Mucosa of descending colon (tissue), 3 donors: ENCODE measurements around the gene RAI14. TPM values are rescaled to one million over a fixed set of nuclear protein-coding genes. Genes with fewer than 3 reads are reported as not detected.

Experiments
- ATAC-seq: fragments of 200-7000 bp; cut with Tn5 transposase; one replicate; pipeline ENCODE4 v1.9.1; 2020; ENCODE audit warnings: mild to moderate bottlenecking, moderate library complexity
- DNase-seq, 3 donors: peaks; one replicate each; pipeline ENCODE4 v3.0.0-alpha.2; 2020
- H3K36me3 ChIP-seq: fragments of 200-600 bp; one replicate; pipeline ENCODE4 v1.8.0; 2021; ENCODE audit warnings: low read depth, mild to moderate bottlenecking
- H3K4me1 ChIP-seq: fragments of 200-600 bp; one replicate; pipeline ENCODE4 v1.8.0; 2021; ENCODE audit warnings: low read depth, mild to moderate bottlenecking
- H3K4me3 ChIP-seq: fragments of 200-600 bp; one replicate; pipeline ENCODE4 v1.8.0; 2021; ENCODE audit warnings: mild to moderate bottlenecking
- H3K9me3 ChIP-seq: fragments of 200-600 bp; one replicate; pipeline ENCODE4 v1.8.0; 2021; ENCODE audit warnings: mild to moderate bottlenecking
- CTCF ChIP-seq: fragments of 200-600 bp; IDR thresholded peaks from one replicate; pipeline ENCODE4 v1.8.0; 2022; ENCODE audit warnings: antibody characterized with exemption, mild to moderate bottlenecking
- intact Hi-C, 2 donors: fragments of 100-400 bp; cut with DNase I in 1 of 2; cut with micrococcal nuclease in 1 of 2; formaldehyde crosslinking; loops; one replicate each; pipeline versions ENCODE4 v1.11.0 to v1.11.1; 2022; cut with DNase I, micrococcal nuclease
- total RNA-seq, 3 donors: library from RNA; stranded (reverse); fragmentation: NEBNext Ultra II Directional in 2 of 3; extraction: Animal tissue kit (Norgen Biotek cat#: 25700) in 2 of 3; gene quantifications; one replicate each; pipeline versions ENCODE4 v1.2.1 to v1.2.4, GENCODE V29; 2021 to 2023
- donor health status: DM: no; HTN: no; CAD: no; lungs with moderate emphysema.
- donor health status: DM: no; HTN: no; CAD: no.
- donor health status: DM: no; HTN: yes; CAD: no.

RAI14 gene
- total RNA-seq, 3 donors from 2014 or later: 14.0 to 41.0 (median 23.4) TPM

- intact Hi-C loops: no loop called here
- DNase-seq (no peak), ATAC-seq (no peak)
- H3K4me1 ChIP-seq: no peaks in the 10 kb centered on the region
- H3K9me3 ChIP-seq: no peaks in the 10 kb centered on the region
- no peak for TF ChIP-seq CTCF
- H3K36me3 ChIP-seq: no peaks in the 10 kb centered on the region
- H3K4me3 ChIP-seq: no peak overlapping the region
These were observed 27.8 kb upstream of the RAI14 start for GRCh38 chr5:34628373-34628772.

- no peak for ATAC-seq
- TF ChIP-seq CTCF: no peak
These were observed 25.5 kb upstream of the RAI14 start for GRCh38 chr5:34630596-34630995.

GRCh38 chr5:34632807-34633422 is 23.2 kb upstream of the RAI14 start:
- no peak for ATAC-seq
- no peaks in the 10 kb centered on the region for H3K36me3 ChIP-seq
- intact Hi-C loops: no loop called here
- no peak for TF ChIP-seq CTCF
- DNase-seq: no peak
- H3K9me3 ChIP-seq: no peaks in the 10 kb centered on the region
- no peak overlapping the region for H3K4me3 ChIP-seq
- no peaks in the 10 kb centered on the region for H3K4me1 ChIP-seq

More at GRCh38 chr5:34630596-34630995, 25.5 kb upstream of the RAI14 start:
- intact Hi-C loops: no loop called here
- Histone ChIP-seq H3K9me3 (no peaks in the 10 kb centered on the region), H3K4me3 (no peak overlapping the region), H3K36me3 (no peaks in the 10 kb centered on the region), H3K4me1 (no peaks in the 10 kb centered on the region)
- no peak for DNase-seq

- intact Hi-C loops: no loop called here
These were observed 16.1 kb upstream of the RAI14 start for GRCh38 chr5:34639852-34640626.

GRCh38 chr5:34648039-34648839 is 7.9 kb upstream of the RAI14 start:
- no peak for DNase-seq
- TF ChIP-seq CTCF: no peak
- H3K9me3 ChIP-seq: no peaks in the 10 kb centered on the region
- H3K4me3 ChIP-seq: no peak overlapping the region
- no peak for ATAC-seq
- H3K36me3 ChIP-seq: no peaks in the 10 kb centered on the region
- intact Hi-C loops: no loop called here
- no peaks in the 10 kb centered on the region for H3K4me1 ChIP-seq

More at GRCh38 chr5:34639852-34640626, 16.1 kb upstream of the RAI14 start:
- Histone ChIP-seq H3K9me3 (no peaks in the 10 kb centered on the region), H3K36me3 (no peaks in the 10 kb centered on the region), H3K4me1 (no peaks in the 10 kb centered on the region), H3K4me3 (no peak overlapping the region)
- no peak for ATAC-seq
- no peak for DNase-seq
- no peak for TF ChIP-seq CTCF
